ENCODE measurements around the gene MICAL2.

Gene MICAL2

DNA sequence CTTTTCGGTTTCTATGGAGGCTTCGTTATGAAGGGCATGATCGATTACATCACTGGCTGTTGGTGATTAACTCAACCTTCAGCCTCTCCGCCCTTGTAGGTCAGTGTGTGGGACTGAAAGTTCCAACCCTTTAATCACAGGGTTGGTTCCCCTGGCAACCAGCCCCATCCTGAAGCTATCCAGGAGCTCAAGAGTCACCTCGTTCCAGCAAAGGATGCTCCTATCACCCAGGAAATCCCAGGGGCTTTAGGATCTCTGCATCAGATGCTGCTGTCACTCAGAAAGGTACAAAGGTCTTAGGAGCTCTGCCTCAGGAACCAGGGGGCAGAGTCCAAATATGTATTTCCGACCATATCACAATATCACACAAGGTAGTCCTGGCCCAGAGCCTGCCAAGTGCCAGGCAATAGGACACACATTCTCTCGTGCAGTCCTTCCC, 143.5 kb downstream of the MICAL2 start:
- DNase-seq: no peak

DNA sequence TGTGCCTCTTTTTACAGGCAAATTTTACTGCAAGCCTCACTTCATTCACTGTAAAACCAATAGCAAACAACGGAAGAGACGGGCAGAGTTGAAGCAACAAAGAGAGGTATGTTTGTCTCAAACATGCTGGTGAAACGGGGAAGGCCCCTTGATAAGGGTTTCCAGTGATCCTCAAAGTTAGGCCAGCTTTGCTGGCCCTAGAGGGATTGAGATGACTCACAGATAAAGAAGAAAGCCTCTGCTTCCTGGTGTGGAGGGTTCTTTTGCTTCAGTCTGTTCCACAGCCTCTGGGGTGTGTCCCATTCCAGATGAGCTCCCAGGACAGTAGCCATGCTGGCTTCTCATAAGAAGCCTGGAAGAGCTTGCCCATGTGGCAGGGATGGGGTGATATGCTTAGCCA, 148.1 kb downstream of the MICAL2 start:
- DNase-seq: no peak

DNA sequence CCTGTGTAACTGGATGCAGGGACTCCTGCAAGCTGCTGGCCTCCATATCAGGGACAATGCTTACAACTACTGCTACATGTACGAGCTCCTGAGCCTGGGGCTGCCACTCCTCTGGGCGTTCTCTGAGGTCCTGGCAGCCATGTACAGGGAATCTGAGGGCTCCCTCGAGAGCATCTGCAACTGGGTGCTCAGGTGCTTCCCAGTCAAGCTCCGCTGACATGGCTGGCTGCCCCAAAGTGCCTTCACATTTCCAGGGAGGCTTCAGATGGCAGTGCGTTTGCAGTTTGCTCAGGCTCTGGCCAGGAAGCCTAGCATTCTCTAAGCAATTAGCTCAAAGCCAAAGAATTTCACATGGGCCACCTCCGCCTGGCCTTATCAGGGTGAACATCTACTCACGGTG, 149.6 kb downstream of the MICAL2 start:
- no peak for DNase-seq

DNA sequence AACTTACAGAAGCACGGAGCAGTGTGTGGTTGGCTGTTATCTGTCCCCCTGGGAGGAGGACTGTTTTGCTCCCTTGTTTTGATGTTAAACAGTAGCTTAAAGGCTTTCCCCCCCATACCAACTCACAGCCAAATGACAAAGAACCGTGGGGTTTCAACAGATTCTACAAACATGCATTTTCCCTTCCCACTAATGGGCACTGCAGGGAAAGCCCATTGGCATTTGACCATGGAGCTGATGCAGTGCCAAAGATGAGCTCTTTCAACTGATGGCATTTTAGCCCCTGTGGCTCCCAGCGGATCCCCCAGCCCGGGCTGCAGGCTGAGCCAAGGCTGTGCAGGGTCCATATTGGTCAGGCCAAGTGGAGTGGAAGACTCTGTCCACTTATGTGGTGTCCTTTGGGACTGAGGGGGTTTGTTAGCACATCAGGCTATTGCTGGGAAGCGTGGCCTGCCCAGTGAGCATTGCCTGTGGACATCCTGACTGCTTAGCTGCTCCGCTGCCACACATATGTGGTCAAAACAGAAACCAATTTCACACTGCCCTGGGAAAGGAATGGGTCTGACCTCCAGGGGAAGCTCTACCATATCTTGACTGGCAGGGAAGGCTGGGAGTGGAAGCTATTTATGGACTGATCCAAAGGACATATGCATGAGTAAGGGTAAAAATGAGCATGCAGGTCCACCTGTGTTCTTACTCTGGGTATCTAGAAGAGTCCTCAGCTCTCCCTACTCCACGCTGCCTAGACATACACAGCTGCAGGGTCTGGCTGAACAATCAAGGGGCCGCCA, 150.5 kb downstream of the MICAL2 start:
- DNase-seq: no peak

DNA sequence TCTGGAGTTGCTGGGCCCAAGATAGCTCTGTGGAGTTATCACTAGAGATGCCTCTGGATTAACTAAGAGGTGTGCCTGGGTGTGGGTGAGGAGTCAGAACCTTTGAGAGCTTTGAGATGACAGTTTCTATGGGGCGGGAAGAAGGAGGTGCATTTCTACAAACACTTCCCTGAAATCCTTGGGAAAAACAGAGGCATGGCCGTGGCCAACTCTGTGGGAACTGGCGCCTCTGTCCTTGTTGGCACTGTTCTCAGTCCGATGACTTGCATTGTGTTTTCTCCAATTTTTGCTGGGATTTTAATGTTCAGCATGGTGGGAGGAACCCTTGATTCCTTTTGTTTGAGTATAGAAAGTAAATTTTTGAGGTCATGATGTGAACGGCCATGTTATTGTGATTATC, 151.2 kb downstream of the MICAL2 start:
- no peak for DNase-seq

DNA sequence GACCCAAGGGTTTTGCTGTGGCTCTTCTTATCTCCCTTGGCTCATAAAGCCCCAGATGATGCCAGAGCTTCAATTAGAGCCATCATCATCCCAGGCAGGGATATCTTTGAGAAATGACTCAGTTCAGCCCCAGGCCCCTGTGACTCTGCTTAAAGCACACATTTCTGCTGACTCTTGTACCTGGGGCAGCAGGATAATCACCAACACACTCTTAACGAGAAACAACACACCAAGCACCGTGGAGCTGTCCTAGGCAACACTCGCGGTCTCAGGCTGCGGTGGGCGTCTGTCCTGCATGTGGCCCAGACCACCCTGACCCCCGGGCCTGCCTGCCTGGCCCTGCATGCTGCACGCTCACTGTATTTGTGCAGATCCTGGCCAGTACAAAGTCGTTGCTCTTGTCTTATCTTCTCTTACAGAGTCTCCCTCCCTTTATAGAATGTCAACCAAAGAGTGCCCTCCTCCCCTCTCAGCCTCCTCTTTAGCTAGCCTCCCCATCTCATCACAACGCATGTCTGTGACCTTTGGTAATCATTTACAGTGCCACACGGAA, 152.8 kb downstream of the MICAL2 start:
- no peak for DNase-seq

DNA sequence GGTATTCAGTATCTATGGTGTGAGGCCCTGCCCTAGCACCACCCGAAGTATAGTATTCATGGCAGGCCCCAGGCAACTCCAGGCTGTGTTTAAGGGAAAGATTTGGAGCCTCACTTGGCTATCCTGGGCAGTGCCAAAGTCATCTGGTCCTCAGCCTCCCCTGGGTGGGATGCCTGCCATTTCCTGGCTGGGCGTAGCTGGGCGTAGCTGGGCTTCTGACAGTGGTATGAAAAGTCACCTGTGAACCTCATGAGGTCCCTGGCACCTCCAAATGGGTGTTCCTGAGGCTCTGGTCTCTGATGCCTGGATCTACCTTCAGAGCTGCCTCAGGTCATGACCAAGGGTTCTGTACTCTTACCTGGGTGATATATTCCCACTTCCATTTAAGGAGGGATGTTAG, 154.0 kb downstream of the MICAL2 start:
- DNase-seq: no peak

DNA sequence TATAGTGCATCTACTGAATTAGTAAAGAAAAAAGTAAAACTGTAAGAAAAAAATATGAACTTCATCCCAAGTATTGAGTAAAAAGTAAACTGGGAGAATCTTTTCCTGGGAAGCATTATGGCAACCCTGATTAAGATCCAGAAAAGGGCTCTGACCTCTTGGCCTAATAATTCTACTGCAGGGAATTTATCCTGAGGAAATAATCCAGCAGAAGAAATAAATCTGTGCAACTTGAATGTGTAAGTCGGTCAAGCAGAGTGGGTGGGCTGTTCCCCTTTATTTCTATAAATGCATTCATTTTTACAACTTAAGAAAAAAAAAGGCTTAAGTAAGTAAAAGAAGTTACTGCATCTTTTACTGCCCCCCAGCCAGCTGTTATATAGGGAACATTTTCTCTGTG, 155.7 kb downstream of the MICAL2 start:
- DNase-seq: no peak

DNA sequence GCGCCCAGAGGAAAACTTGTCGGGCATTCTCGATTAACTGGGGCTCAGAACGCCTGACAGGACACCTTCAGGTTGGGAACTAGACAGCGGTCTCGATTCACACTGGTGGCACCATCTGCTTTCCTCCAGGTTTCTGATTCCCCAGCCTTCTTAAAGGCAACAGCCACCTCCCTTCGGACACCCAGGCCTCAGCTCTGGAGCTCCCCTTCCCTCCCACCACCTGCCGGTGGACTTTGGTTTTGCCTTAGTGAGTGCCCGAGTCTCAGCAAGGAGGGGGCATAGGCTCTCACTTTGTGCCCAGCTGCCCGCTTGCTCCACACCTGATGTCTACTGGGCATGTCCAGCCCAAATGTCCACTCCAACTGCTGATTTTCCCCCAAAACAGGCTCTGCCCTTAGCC, 156.6 kb downstream of the MICAL2 start:
- no peak for DNase-seq

DNA sequence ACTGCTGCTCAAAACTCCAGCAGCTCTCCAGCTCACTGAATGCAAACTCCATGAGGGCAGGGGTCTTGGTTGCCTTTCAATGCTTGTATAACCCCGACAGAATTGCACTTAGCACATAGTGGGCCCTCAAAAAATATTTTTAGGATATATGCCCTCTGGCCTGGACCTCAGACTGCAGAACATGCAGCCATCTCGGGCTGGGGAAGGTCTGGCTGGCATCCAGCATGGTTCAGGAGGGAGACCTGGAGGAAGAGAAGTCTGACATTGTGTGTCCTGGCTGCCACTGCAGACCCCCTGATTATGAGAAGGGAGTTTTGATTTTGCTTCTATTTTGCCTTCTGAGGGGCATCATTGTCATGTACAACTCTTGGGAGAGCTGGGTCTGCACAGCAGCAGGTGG, 157.5 kb downstream of the MICAL2 start:
- no peak for DNase-seq

DNA sequence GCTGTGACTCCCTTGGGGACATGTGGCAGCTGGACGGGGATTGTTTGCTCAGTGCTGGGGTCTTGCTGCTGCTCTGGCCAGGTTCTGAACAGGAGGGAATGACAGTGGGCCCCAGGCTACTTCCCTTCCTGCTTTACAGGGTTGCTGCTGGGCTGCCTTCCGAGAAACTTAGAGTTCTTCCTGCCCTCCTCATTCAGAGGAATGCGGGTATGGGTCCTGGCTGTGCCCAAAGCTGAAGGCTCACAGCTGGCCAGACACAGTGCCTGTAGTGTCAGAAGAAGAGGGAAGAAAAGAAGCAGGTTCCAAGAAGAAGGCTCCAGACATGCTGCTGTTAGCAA, 158.7 kb downstream of the MICAL2 start:
- DNase-seq: no peak

DNA sequence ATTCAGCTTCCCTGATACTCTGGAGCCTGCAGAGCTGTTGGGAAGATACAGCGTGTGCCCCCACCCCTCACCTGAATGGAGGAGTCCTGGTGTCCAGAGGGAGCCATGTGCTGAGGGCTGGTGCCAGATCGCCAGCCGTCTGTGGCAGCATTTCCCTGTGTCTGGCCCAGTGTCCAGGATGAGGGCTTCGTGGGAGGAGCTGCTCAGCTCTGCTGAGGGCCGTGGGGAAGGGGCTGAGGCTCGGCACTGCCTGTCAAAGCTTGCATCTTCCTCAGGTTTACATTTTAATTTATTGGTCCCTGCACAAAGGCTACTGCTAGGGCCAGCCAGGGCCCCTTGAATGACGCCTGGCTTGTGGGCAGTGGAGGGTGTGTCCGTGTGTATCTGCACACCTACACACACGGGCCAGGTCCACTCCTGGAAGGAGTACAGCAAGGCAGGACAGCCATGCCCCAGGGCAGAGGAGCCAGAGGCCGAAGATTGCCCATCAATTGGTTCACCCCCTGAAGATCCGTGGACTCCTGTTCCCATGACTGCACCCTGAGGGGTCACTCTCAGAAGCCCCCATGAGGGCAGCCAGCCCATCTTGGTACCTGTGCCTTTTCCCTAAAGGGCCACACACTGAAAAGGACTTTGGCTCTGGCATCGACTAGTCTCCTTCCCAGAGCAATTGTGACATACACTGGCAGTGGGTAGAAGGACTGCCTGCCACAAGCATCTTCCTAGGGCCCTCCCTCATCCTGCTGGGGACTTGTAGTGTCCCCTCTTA, 159.2 kb downstream of the MICAL2 start:
- DNase-seq: no peak

DNA sequence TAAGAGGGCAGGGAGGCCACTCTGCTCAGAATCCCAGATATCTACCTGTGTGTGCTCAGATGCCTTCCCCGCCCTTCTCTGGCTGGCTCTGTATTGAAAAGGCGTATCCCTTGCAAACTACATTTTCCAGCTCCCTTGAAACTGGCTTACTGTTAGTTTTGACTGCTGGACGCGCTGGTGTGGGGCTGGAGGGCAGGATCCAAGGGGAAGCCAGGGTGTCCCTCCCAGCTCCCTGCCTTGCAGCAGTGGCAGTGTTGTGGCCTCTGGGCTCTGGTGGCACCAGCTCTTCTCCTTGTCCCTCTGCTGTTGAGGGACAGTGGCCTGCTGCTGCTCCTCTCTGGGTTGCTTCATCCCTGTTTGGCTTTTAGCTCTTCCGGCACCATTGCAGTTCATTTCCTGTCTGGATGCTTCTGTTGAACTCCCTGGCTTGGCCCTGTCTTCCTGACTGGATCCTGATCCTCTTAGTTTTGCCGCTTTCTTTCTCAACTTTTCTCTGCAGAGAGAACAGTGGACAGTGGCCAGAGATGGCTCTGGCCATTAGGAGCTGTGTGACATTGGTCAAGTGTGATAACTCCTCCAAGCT, 159.9 kb downstream of the MICAL2 start:
- DNase-seq: no peak

DNA sequence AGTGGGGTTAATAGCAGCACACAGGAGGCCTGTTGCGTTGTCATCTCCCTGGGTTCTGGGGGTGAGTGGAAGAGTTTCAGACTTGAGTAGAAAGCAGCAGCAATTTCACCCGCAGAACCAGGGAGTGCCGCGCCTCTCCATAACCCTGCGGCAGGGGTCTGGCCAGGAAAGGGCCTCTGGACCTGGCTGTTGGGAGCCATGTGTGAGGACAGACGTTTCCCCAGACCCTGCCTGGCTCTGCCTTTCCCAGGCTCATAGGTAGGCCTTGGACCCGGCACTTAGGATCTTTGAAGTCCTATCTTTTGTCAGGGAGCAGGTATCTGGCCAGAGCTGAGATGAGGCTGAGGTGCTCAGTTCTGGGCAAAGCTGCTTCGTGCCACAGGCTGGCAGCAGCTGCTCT, 160.4 kb downstream of the MICAL2 start:
- no peak for DNase-seq

DNA sequence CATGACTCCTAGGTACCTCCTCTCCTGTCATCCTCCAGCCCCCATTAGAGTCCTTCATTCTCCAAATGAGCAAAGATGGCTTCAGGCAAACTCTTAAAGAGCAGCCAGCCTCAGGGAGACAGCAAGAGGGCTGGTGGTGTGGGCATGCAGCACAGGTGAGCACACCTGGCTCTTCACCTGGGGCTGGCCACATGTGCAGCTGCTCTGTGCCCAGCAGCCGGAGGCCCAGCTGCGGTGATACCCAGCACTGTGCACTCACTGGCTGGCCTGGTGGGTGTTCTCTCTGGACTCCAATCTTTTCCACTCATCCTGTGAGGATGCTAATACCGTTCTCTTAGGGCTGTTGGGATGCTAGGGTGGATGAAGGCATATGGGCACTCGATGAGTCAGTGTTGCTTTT, 160.9 kb downstream of the MICAL2 start:
- DNase-seq: no peak

DNA sequence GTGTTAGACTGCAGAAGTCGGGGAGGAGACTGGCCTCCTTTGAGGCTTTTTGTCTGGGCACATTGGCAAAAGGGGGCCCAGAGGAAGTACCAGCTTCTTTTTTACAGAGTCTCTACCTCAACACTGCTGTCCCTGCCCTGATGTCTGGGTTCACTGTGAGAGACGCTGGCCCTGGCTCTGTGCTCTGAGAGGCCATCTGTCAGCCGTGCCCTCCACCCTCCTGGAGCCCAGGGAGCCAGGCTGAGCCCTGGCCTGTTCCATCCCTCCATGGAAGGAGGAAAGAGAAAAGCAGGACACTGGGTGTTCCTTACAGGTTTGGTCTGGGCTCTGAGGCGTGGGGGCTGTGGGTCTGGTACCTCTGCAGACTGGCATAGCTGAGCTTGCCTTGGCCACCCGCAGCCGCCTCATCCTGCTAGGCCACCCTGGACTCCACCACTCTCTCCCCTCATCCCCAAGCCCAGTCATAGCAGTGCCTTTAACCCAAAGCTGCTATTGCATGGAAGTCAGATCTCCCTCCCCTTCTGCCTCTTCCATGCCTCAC, 161.5 kb downstream of the MICAL2 start:
- no peak for DNase-seq

DNA sequence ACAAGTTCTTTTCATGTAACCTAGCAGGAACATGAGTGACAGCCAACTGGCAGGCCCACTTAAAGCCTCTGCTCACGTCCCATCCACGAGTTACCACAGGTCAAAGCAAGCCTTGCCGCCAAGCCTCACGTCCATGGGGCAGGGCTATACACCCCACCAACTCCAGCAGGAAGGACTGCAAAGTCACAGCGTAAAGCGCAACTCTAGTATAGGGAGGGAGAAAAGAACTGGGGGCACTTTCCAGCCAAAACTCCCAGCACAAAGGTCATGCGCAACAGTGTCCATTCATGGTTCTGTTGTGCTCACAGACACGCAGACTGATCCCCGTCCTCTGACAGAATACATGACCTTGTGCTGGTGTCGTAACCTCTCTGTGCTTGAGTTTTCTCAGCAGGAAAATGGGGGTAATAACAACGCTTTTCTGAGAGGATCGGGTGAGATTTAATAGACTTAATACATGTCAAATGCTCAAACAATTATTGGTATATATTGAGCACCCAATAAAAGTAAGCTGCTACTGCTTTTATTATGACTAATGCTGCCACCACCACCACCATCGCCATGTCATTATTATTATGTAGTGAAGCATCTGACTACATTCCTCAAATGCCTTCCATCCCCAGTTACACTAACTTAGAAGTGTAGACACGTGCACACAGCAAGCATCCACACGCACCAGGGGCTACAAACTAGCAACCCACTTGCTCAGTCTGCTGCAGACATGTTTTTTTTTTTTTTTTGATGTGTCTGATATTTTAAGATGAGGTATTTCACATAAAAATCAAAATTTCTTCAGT, 162.6 kb downstream of the MICAL2 start:
- DNase-seq: no peak

DNA sequence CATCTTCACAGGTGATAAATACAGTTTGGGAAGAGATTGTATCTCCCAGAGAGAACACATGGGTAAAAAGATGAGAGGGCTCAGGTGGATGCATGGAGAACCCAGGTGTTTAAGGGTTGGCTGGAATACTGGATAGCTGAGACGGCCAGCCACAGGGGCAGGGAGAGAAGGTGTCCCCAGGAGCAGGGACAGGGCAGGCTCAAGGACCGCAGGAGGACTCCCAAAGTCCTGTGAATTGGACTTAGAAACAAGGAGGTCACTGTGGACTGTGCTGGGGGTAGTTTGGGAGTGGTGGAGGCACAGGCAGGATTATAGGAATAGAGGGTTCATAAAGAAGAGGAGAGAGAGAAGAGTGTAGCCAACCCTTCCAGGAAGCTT, 163.2 kb downstream of the MICAL2 start:
- DNase-seq: no peak

DNA sequence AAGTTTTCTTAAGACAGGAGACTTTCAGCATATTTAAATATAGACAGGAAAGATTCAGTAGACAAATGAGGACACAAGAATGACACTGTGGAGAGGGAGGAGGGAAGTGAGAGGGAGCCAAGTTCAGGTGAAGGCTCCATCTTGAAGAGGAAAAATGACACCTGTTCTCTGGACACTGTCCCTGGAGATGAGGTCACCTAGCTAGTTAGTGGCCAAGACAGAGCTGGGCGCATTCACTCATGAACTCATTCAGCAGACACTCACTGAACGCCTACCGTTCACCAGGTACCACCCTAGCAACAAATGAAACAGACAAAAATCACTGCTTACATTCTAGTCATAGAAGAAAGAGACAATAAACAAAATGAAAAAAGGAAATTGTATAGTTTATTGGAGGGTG, 163.7 kb downstream of the MICAL2 start:
- no peak for DNase-seq

DNA sequence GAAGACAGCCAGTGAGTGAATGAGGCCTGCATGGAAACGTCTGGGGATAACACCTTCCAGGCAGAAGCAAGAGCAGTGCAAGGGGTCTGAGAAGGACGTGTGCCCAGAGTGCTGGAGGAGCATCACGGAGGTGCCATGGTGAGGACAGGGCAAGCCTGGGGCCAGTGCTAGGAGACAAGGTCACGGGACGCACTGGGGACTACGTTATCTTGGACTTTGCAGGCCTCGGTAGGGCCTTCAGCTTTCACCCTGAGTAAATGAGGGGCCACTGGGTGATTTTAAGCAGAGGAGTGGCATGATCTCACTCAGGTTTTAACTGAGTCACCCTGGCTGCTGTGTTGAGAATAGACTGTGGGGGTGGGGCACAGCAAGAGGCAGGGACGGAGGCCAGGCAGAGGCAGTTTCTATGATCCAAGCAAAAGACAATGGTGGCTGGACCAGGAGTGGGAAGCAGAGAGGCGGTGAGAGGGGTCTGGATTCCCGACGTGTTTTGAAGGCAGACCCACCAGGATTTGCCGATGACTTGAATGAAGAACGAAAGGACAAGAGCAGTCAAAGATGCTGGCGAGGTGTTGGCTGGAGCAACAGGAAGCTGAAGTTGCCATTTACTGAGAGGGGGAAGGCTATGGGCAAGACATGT, 164.3 kb downstream of the MICAL2 start:
- no peak for DNase-seq

DNA sequence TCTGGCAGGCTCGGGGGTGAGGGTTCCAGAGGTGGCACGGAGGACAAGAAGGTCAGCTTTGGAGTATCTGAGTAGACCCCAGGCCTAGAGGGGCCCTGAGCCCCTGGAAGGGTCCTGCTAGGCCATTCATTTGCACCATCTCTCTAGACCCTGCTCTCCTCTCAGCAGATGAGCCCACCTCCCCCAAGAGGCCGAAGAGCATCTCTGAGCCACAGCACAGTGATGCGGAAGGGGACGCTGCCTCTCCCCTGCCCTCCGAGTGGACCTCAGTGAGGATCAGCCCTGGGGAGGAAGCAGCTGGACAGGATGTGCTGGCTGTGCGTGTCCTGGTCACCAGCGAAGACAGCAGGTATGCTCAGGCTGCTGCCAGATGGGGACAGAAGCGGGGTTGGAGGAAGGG, 165.4 kb downstream of the MICAL2 start:
- DNase-seq: no peak

DNA sequence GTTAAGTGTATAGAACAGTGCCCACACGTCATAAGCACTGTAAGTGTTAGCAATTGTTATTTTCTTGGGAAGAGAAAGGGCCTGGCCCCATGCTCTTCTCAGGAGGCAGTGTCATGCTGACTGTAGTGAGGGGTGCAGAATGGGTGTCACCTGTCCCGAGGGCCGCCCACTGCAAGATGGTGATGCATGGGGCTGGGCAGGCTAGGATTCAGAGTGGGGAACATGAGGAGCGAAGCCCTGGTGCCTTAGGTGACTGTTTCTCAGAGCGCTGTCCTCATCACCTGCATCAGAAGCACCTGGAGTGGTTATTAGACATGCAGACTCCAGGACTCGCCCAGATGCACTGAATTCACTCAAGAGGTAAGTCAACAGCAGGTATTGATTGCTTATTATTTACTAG, 166.0 kb downstream of the MICAL2 start:
- no peak for DNase-seq
